Dermis microvascular lymphatic vessel endothelial cell (primary cell): Measurements from ENCODE around the gene NUBPL. TPM values are rescaled to one million over a fixed set of nuclear protein-coding genes. Genes with fewer than 3 reads are reported as not detected.
"Not testable (repeated sequence)": the region's sequence is repeated elsewhere in the genome, so short reads cannot be mapped to it uniquely, and the experiment has no call there.

Experiments used
- DNase-seq, 2 donors: peaks; one replicate each; pipeline versions ENCODE4 v3.0.0 to v3.0.0-alpha.2; 2010; ENCODE audit warnings: low read depth in 2 of 2
- total RNA-seq: library from RNA; depleted of rRNA; stranded (reverse); fragments of >200 nt; gene quantifications from 2 replicates; pipeline ENCODE4 v1.2.1, GENCODE V29; 2014

NUBPL gene
- total RNA-seq, 1 donor from 2014 or later: 4.7 TPM

GRCh38 chr14:31806249-31806648 lies 245.0 kb downstream of the NUBPL start:
- DNase-seq: no peak

DNA sequence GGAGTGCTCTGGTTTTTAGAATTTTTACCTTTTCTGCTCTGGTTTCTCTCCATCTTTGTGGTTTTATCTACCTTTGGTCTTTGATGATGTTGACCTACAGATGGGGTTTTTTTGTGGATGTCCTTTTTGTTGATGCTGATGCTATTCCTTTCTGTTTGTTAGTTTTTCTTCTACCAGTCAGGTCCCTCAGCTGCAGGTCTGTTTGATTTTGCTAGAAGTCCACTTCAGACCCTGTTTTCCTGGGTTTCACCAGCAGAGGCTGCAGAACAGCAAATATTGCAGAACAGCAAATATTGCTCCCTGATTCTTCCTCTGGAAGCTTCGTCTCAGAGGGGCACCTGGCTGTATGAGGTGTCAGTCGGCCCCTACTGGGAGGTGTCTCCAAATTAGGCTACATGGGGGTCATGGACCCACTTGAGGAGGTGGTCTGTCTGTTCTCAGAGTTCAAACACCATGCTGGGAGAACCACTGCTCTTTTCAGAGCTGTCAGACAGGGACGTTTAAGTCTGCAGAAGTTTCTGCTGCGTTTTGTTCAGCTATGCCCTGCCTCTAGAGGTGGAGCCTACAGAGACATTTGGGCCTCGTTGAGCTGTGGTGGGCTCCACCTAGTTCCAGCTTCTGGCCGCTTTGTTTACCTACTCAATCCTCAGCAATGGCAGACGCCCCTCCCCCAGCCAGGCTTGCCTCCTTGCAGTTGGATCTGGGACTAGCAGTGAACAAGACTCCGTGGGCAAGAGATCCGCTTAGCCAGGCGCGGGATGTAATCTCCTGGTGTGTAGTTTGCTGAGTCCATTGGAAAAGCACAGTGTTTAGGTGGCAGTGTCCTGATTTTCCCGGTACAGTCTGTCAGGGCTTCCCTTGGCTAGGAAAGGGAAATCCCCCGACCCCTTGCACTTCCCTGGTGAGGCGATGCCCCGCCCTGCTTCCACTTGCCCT lies 250.8 kb downstream of the NUBPL start:
- DNase-seq: not testable (repeated sequence)

- DNase-seq: not testable (repeated sequence)
Measured at GRCh38 chr14:31813724-31814490, 252.7 kb downstream of the NUBPL start.

- no peak for DNase-seq
Measured at GRCh38 chr14:31819281-31819680, 258.1 kb downstream of the NUBPL start.

DNA sequence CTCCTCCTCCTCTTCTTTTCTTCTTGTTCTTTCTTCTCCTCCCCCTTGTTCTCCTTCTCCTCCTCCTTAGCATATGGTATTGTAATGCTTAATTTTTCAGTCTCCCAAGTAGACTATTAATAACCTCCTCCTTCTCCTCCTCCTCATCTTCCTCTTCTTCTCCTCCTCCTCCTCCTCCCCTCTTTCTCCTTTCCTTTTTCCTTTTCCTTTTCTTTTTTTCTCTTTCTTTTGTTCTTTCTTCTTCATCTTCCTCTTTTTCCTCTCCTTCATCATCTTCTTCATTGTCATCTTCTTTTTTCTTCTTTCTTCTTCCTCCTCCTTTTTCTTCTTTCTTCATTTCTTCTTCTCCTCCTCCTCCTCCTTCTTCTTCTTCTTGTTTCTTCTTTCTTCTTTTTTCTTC lies 264.3 kb downstream of the NUBPL start:
- no peak for DNase-seq

DNA sequence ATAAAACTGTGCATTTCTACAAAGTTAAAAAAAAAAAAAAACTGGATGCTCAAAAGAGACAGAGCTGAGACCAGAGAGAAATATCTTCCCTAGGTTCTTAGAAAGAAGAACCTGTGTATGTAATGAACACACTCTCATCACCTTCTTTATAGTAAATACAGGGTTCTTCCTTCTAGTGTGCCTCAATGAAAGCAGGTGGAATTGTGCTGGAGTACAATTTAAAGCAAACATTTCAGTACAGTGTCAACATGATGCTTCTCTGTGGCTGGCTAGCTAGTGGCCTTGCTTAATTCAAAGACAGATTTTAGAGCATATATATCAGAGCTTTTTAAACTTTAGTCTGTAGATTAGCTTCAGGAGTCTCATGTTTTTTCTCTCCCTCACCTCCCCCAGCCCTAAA lies 266.1 kb downstream of the NUBPL start:
- DNase-seq: no peak

GRCh38 chr14:31828946-31829868 lies 268.0 kb downstream of the NUBPL start:
- peak in 1 of 2 donors; percentile 5 for DNase-seq

- peak; percentile 82 to 89 for DNase-seq
Measured at GRCh38 chr14:31834616-31835015, 273.4 kb downstream of the NUBPL start.

DNA sequence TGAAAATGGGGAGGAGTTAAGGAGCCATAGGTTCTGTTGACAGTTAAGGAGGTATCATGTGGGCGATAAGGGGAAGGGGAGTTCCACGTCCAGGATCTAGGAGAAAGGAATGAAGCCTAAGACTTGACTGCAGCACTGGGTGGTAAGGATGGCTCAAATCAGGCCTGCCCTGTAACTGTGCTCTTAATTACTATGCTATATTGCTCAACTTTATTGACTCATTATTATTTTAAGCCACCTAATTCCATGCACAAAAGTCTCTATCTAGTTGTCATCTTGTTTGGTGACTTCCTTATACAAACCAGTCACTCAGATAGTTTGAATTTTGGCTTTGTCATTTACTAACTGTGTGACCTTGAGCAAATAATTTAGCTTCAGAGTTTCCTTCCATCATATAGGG lies 273.8 kb downstream of the NUBPL start:
- no peak for DNase-seq

DNA sequence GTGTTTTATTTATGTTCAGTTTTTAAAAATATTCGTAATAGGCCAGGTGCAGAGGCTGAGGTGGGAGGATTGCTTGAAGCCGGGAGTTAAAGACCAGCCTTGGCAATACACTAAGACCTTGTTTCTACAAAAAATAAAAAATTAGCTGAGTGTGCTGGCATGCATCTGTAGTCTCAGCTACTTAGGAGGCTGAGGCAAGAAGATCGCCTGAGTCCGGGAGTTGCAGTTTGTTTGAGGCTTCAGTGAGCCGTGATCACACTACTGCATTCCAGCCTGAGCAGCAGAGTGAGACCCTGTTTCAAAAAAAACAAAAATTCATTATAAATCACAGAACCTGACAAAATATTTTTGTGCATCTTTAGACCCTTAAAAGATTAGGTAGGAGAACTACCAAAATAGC lies 275.8 kb downstream of the NUBPL start:
- DNase-seq: no peak

DNA sequence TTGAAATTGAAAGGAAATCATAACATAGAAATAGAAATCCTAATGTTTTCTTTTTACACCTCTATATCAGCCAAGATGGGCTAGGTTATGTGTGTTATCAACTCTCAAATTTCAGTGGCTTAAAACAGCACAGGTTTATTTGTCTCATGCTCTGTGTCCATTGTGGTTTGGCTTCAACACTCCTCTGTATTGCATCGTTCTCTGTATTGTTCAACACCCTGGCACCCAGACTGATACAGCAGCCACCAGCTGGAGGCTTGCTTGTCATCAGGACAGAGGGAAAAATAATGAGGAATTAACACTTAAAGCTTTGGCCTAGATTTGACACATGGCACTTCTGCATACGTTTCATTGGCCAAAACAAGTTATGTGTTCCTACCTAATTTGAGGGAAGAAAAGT lies 281.7 kb downstream of the NUBPL start:
- DNase-seq: no peak

- DNase-seq: peak in 1 of 2 donors; percentile 15
Measured at GRCh38 chr14:31843361-31844091, 282.3 kb downstream of the NUBPL start.

GRCh38 chr14:31854508-31855075 lies 293.4 kb downstream of the NUBPL start:
- no peak for DNase-seq

DNA sequence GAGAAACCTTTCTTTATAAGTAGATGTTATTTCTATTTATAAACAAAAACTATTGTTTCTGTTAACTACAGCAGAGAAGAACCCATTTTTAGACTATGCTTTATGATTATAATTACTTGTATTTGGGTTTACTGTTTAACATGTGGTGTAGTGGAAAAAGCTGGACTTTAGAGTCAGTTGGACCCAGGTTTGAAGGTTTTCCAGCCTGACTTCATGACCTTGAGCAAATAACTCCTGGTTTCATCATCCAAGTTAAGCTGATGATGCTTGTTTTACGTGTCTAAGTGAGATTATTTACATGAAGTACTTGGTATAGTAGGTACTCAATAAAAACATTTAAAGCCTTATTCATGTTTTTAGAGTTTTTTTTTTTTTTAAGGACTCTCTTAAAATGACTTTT lies 294.1 kb downstream of the NUBPL start:
- DNase-seq: no peak

DNA sequence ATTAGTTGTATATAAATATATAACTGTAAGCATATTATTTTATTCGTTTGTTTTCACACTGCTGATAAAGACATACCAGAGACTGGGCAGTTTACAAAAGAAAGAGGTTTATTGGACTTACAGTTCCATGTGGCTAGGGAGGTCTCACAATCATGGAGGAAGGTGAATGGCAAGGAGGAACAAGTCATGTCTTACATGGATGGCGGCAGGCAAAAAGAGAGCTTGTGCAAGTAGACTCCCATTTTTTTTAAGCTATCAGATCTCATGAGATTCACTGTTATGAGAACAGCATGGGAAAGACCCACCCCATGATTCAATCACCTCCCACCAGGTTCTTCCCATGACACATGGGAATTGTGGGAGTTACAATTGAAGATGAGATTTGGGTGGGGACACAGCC lies 294.8 kb downstream of the NUBPL start:
- DNase-seq: not testable (repeated sequence)

- DNase-seq: peak in 1 of 2 donors; percentile 12
Measured at GRCh38 chr14:31858868-31859267, 297.7 kb downstream of the NUBPL start.

DNA sequence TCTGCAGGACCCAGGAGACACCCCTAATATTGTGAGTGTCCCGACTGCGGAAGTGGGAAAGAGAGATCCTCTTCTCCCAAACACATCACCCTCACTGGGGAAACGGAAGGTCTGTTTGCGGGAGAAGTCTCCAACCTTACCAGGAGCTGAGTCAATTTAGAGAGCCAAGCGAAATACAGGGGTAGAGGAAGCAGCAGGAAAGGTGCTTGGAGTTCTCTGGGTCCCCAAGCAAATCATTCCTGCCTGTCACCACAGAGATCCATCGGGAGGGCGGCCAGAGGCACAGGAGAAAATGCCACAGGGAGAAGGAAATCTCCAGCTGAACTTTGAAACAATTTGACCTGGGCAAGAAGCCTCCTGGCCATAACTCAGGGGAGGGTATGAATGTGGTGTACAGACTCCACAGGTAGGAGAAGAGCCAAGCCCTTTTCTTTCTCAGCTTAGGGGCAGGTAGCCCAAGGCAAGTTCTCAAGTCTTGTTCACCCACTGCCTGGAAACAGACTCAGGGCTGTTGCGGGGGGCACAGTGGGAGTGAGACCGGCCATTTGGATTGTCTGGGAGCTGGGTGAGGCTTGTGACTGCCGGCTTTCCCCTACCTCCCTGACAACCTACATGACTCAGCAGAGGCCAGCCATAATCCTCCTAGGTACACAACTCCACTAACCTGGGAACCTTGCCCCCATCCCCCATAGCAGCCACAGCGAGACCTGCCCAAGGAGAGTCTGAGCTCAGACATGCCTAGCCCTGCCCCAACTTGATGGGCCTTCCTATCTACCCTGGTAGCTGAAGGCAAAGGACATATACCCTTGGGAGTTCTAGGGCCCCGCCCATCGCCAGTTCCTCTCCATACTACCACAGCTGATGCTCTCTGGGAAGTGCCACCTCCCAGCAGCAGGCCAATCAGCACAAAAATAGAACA lies 304.0 kb downstream of the NUBPL start:
- no peak for DNase-seq

DNA sequence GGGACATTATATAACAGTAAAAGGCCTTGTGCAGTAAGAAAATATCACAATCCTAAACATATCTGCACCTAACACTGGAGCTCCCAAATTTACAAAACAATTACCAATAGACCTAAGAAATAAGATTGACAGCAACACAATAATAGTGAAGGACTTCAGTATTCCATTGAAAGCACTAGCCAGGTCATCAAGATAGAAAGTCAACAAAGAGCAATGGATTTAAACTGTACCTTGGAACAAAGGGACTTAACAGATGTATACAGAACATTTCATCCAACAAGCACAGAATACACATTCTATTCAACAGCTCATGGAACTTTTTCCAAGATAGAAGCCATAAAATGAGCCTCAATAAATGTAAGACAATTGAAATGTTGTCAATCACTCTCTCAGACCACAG lies 306.4 kb downstream of the NUBPL start:
- DNase-seq: no peak

- DNase-seq: not testable (repeated sequence)
Measured at GRCh38 chr14:31868096-31868495, 306.9 kb downstream of the NUBPL start.
